GM21447 (cell line): ENCODE results near the gene SLC10A7.

ENCODE experiments used
- ATAC-seq: cut with Tn5 transposase; IDR thresholded peaks from one replicate; pipeline ENCODE4 v1.9.1; 2021; ENCODE audit not compliant: unreplicated experiment

The SLC10A7 gene

GRCh38 chr4:146317783-146318182 is 204.0 kb downstream of the SLC10A7 start:
- no peak for ATAC-seq

- ATAC-seq, result no peak
Observed at GRCh38 chr4:146315184-146315583, 206.6 kb downstream of the SLC10A7 start.

GRCh38 chr4:146311238-146311970 is 210.3 kb downstream of the SLC10A7 start:
- ATAC-seq, result no peak

- ATAC-seq, result peak; percentile 87
Observed at GRCh38 chr4:146310319-146311021, 211.3 kb downstream of the SLC10A7 start.

GRCh38 chr4:146308951-146309350 is 212.8 kb downstream of the SLC10A7 start:
- no peak for ATAC-seq

GRCh38 chr4:146302822-146303221 is 218.9 kb downstream of the SLC10A7 start:
- ATAC-seq, result no peak

GRCh38 chr4:146299607-146300006 is 222.1 kb downstream of the SLC10A7 start:
- no peak for ATAC-seq

- ATAC-seq, result no peak
Observed at GRCh38 chr4:146294776-146295175, 227.0 kb downstream of the SLC10A7 start.

GRCh38 chr4:146292508-146292907 is 229.2 kb downstream of the SLC10A7 start:
- ATAC-seq, result no peak

- no peak for ATAC-seq
Observed at GRCh38 chr4:146291313-146291712, 230.4 kb downstream of the SLC10A7 start.

GRCh38 chr4:146288193-146288592 is 233.5 kb downstream of the SLC10A7 start:
- ATAC-seq, result no peak

- ATAC-seq, result no peak
Observed at GRCh38 chr4:146285037-146285436, 236.7 kb downstream of the SLC10A7 start.

GRCh38 chr4:146283758-146284651 is 237.7 kb downstream of the SLC10A7 start:
- no peak for ATAC-seq

- no peak for ATAC-seq
Observed at GRCh38 chr4:146282657-146283056, 239.1 kb downstream of the SLC10A7 start.

GRCh38 chr4:146278986-146279385 is 242.8 kb downstream of the SLC10A7 start:
- no peak for ATAC-seq

GRCh38 chr4:146275370-146275769 is 246.4 kb downstream of the SLC10A7 start:
- ATAC-seq, result no peak

- no peak for ATAC-seq
Observed at GRCh38 chr4:146274774-146275173, 247.0 kb downstream of the SLC10A7 start.

- ATAC-seq, result peak; percentile 60
Observed at GRCh38 chr4:146273204-146273901, 248.4 kb downstream of the SLC10A7 start.

- ATAC-seq, result no peak
Observed at GRCh38 chr4:146271466-146271865, 250.3 kb downstream of the SLC10A7 start.

GRCh38 chr4:146269228-146269653 is 252.5 kb downstream of the SLC10A7 start:
- ATAC-seq, result peak; percentile 51

GRCh38 chr4:146267826-146268225 is 253.9 kb downstream of the SLC10A7 start:
- no peak for ATAC-seq
